Body of pancreas (tissue), 4 donors: ENCODE data around the gene LAMTOR5. TPM values are rescaled to one million over a fixed set of nuclear protein-coding genes. Genes with fewer than 3 reads are reported as not detected.
A peak's percentile ranks its signal among the peaks of the same experiment; 100 is the strongest.

Source experiments
- ATAC-seq: fragments of 150-250 bp; one replicate; pipeline ENCODE4 v1.9.1; 2016
- DNase-seq, 4 donors: peaks; one replicate each; pipeline ENCODE4 v3.0.0-alpha.2; 2019
- H3K27ac ChIP-seq, 4 donors: fragments of 200-600 bp; sonication (generic); 1 replicate in 3 of 4; 2 replicates in 1 of 4; pipeline versions ENCODE4 v1.5.1 to v1.6.1; 2016 to 2019; ENCODE audit warnings: mild to moderate bottlenecking in 1 of 4, mixed read lengths in 1 of 4, moderate library complexity in 1 of 4
- H3K27me3 ChIP-seq, 2 donors: fragments of 200-600 bp; sonication (generic); one replicate each; pipeline ENCODE4 v1.6.0; 2016; ENCODE audit warnings: mild to moderate bottlenecking in 1 of 2
- H3K36me3 ChIP-seq, 2 donors: fragments of 200-600 bp; sonication (generic); replicated peaks in 1 of 2; 2 replicates each; pipeline ENCODE4 v1.5.1; 2016; ENCODE audit warnings: low read depth in 2 of 2; ENCODE audit not compliant: insufficient read depth in 1 of 2
- H3K4me1 ChIP-seq: fragments of 200-600 bp; sonication (generic); one replicate; pipeline ENCODE4 v1.6.0; 2016
- H3K4me3 ChIP-seq, 2 donors: fragments of 200-600 bp; sonication (generic); 1 replicate in 1 of 2; 2 replicates in 1 of 2; pipeline ENCODE4 v1.5.1; 2016 to 2019
- H3K9me3 ChIP-seq, 3 donors: fragments of 200-600 bp; sonication (generic); 1 replicate in 2 of 3; 2 replicates in 1 of 3; pipeline ENCODE4 v1.5.1; 2016
- CTCF ChIP-seq, 7 experiments: fragments of 450-650 bp in 4 of 7; fragments of 200-600 bp in 3 of 7; sonication (generic) in 3 of 7; IDR thresholded peaks; one replicate each; pipeline ENCODE4 v1.5.1; 2016 to 2019; ENCODE audit warnings: antibody characterized with exemption in 7 of 7
- POLR2A ChIP-seq, 3 donors: fragments of 450-650 bp; IDR thresholded peaks; one replicate each; pipeline ENCODE4 v1.6.1; 2016; ENCODE audit warnings: antibody characterized with exemption in 3 of 3, mild to moderate bottlenecking in 2 of 3
- WGBS, 2 donors: methylation state at CpG; one replicate each; pipeline ENCODE4 v1.1.5; 2017; 5-methylcytosine and 5-hydroxymethylcytosine counted together
- intact Hi-C: fragments of 100-400 bp; cut with DNase I; formaldehyde crosslinking; loops from one replicate; pipeline ENCODE4 v1.15.1; 2023
- total RNA-seq, 2 donors: library from RNA; depleted of rRNA; stranded (reverse); fragments of >200 nt; gene quantifications; one replicate each; pipeline ENCODE4 v1.1.0, GENCODE V29; 2016

LAMTOR5 gene
- total RNA-seq, 2 donors from 2014 or later = 8.6 to 25.4 TPM

GRCh38 chr1:110393691-110394492, 13.6 kb downstream of the LAMTOR5 start:
- Histone ChIP-seq H3K4me3 (no peak overlapping the region), H3K9me3 (no peaks in the 10 kb centered on the region), H3K4me1 (no peaks in the 10 kb centered on the region), H3K27ac (no peak overlapping the region), H3K36me3 (no peaks in the 10 kb centered on the region), H3K27me3 (no peaks in the 10 kb centered on the region)
- DNase-seq (no peak), ATAC-seq (no peak)
- WGBS, 2 donors = 70 to 77% methylated on average over 3 of the region's 3 CpGs
- intact Hi-C loops = no loop called here
- TF ChIP-seq POLR2A (IDR thresholded peaks at IDR 0.05) = no peak
- no peak for TF ChIP-seq CTCF (IDR thresholded peaks at IDR 0.05)

- intact Hi-C loops = no loop called here
- no peaks in the 10 kb centered on the region for H3K4me1 ChIP-seq
- ATAC-seq (no peak), DNase-seq (no peak)
- no peak for TF ChIP-seq POLR2A (IDR thresholded peaks at IDR 0.05)
- no peak for TF ChIP-seq CTCF (IDR thresholded peaks at IDR 0.05)
- WGBS, 2 donors = 89 to 93% methylated on average over 2 of the region's 2 CpGs
- no peak overlapping the region for H3K27ac ChIP-seq
- H3K4me3 ChIP-seq = no peak overlapping the region
- no peaks in the 10 kb centered on the region for H3K9me3 ChIP-seq
- no peaks in the 10 kb centered on the region for H3K36me3 ChIP-seq
- no peaks in the 10 kb centered on the region for H3K27me3 ChIP-seq
These were observed 14.2 kb downstream of the LAMTOR5 start for GRCh38 chr1:110393286-110393685.

GRCh38 chr1:110390692-110391245, 16.7 kb downstream of the LAMTOR5 start, which contains the start of gene SLC16A4:
SLC16A4 (minus strand) TSS chr1:110391026; CDS start chr1:110389323, 1,703 bp downstream.
- TF ChIP-seq POLR2A (IDR thresholded peaks at IDR 0.05) (no peak), CTCF (IDR thresholded peaks at IDR 0.05) (no peak)
- Histone ChIP-seq H3K27me3 (no peaks in the 10 kb centered on the region), H3K4me3 (no peak within 1 kb of the TSS), H3K4me1 (no peaks in the 10 kb centered on the region), H3K36me3 (no peaks in the 10 kb centered on the region), H3K27ac (no peak within 1 kb of the TSS), H3K9me3 (no peaks in the 10 kb centered on the region)
- intact Hi-C loops = no loop called here
- 51 to 53% methylated on average over 8 of the region's 8 CpGs for WGBS, 2 donors
- ATAC-seq = no peak
- DNase-seq = no peak

GRCh38 chr1:110390096-110390495, 17.4 kb downstream of the LAMTOR5 start:
- DNase-seq = peak in 1 of 4 donors; percentile 16
- 80% methylated on average over 6 of the region's 6 CpGs for WGBS, 2 donors
- Histone ChIP-seq H3K27ac (no peak overlapping the region), H3K27me3 (no peaks in the 10 kb centered on the region), H3K4me3 (no peak overlapping the region), H3K4me1 (no peaks in the 10 kb centered on the region), H3K36me3 (no peaks in the 10 kb centered on the region), H3K9me3 (no peaks in the 10 kb centered on the region)
- intact Hi-C loops = no loop called here
- ATAC-seq = no peak
- no peak for TF ChIP-seq POLR2A (IDR thresholded peaks at IDR 0.05)
- TF ChIP-seq CTCF (IDR thresholded peaks at IDR 0.05) = no peak
